PFSK-1 (cell line): ENCODE measurements around the gene AGPAT4.

ENCODE experiments used
- FOXP2 ChIP-seq: optimal IDR thresholded peaks from 2 replicates; pipeline ENCODE3; 2011; ENCODE audit warnings: borderline replicate concordance, control low read depth, inconsistent platforms; ENCODE audit not compliant: insufficient read depth; ENCODE audit errors: extremely low read length, extremely low read depth
- POLR2AphosphoS5 ChIP-seq: IDR thresholded peaks from 2 replicates; pipeline ENCODE4 v1.6.1; 2012; ENCODE audit warnings: low read depth, mild to moderate bottlenecking, control low read depth, low read length, moderate library complexity
- SIN3A ChIP-seq: IDR thresholded peaks from 2 replicates; pipeline ENCODE4 v1.6.1; 2012; ENCODE audit warnings: mild to moderate bottlenecking, low read length, moderate library complexity, borderline replicate concordance; ENCODE audit not compliant: insufficient read depth

- TF ChIP-seq POLR2AphosphoS5, result no peak
- no peak for TF ChIP-seq FOXP2
- TF ChIP-seq SIN3A, result no peak
Measured at GRCh38 chr6:161138543-161139303, 135.1 kb downstream of the AGPAT4 start.
